ENCODE results near the gene TSR3.

The TSR3 gene

GRCh38 chr16:1398351-1398750 lies 46.7 kb upstream of the TSR3 start:
- Histone ChIP-seq H2BK15ac (ENCODE audit: low read depth, poor library complexity, severe bottlenecking) (no peak overlapping the region), H3K4me1 (ENCODE audit: control insufficient read depth, insufficient read depth, low read depth, low read length) (peaks cover 2% of the 10 kb centered on the region), H2BK12ac (ENCODE audit: low read length in 2 of 2) (no peak overlapping the region), H2AK5ac (ENCODE audit: low read length, severe bottlenecking) (no peak overlapping the region), H3K36me3 (ENCODE audit: control insufficient read depth in 1 of 2, insufficient read depth in 2 of 2, low read depth in 1 of 2, low read length in 2 of 2) (peaks cover 64 to 78% of the 10 kb centered on the region in 2 experiments), H3K27ac (ENCODE audit: low read length, poor library complexity, severe bottlenecking) (no peak overlapping the region), H3K14ac (ENCODE audit: low read length in 2 of 2) (no peak overlapping the region), H3K4me3 (ENCODE audit: insufficient read depth in 1 of 2, low read depth in 1 of 2, low read length in 2 of 2) (no peak overlapping the region), H3K9me3 (ENCODE audit: control insufficient read depth, low read length) (no peaks in the 10 kb centered on the region), H2AFZ (ENCODE audit: low read depth, low read length) (no peak overlapping the region), H2BK5ac (ENCODE audit: low read depth, low read length, poor library complexity, severe bottlenecking) (no peak overlapping the region), H3K4ac (ENCODE audit: low read depth in 1 of 2, low read length in 2 of 2) (no peak overlapping the region), H3K27me3 (ENCODE audit: control insufficient read depth in 1 of 2, insufficient read depth in 1 of 2, low read length in 2 of 2) (no peaks in the 10 kb centered on the region), H4K91ac (ENCODE audit: low read length) (no peak overlapping the region), H3K23ac (ENCODE audit: low read length in 2 of 2) (no peak overlapping the region), H3K4me2 (ENCODE audit: low read length, poor library complexity, severe bottlenecking) (no peak overlapping the region), H2BK120ac (ENCODE audit: low read depth, low read length) (no peak overlapping the region), H4K8ac (ENCODE audit: low read length) (no peak overlapping the region), H3K9ac (ENCODE audit: low read length) (no peak overlapping the region), H3K79me1 (replicated peaks; ENCODE audit: low read length, poor library complexity, severe bottlenecking) (peaks cover 4% of the 10 kb centered on the region), H3K18ac (ENCODE audit: low read depth in 1 of 2, low read length in 2 of 2) (no peak overlapping the region)
- DNase-seq = no peak
- 95% methylated on average over 9 of the region's 9 CpGs for WGBS

GRCh38 chr16:1397779-1398178 lies 46.1 kb upstream of the TSR3 start:
- no peak for DNase-seq
- Histone ChIP-seq H4K91ac (ENCODE audit: low read length) (no peak overlapping the region), H3K36me3 (ENCODE audit: control insufficient read depth in 1 of 2, insufficient read depth in 2 of 2, low read depth in 1 of 2, low read length in 2 of 2) (peaks cover 65 to 78% of the 10 kb centered on the region in 2 experiments), H3K4me2 (ENCODE audit: low read length, poor library complexity, severe bottlenecking) (no peak overlapping the region), H3K9ac (ENCODE audit: low read length) (no peak overlapping the region), H2AK5ac (ENCODE audit: low read length, severe bottlenecking) (no peak overlapping the region), H3K27ac (ENCODE audit: low read length, poor library complexity, severe bottlenecking) (no peak overlapping the region), H3K4me3 (ENCODE audit: insufficient read depth in 1 of 2, low read depth in 1 of 2, low read length in 2 of 2) (no peak overlapping the region), H3K4me1 (ENCODE audit: control insufficient read depth, insufficient read depth, low read depth, low read length) (peaks cover 2% of the 10 kb centered on the region), H3K18ac (ENCODE audit: low read depth in 1 of 2, low read length in 2 of 2) (no peak overlapping the region), H3K14ac (ENCODE audit: low read length in 2 of 2) (no peak overlapping the region), H2BK120ac (ENCODE audit: low read depth, low read length) (no peak overlapping the region), H2BK5ac (ENCODE audit: low read depth, low read length, poor library complexity, severe bottlenecking) (no peak overlapping the region), H3K79me1 (replicated peaks; ENCODE audit: low read length, poor library complexity, severe bottlenecking) (no peaks in the 10 kb centered on the region), H3K23ac (ENCODE audit: low read length in 2 of 2) (no peak overlapping the region), H2AFZ (ENCODE audit: low read depth, low read length) (no peak overlapping the region), H3K27me3 (ENCODE audit: control insufficient read depth in 1 of 2, insufficient read depth in 1 of 2, low read length in 2 of 2) (no peaks in the 10 kb centered on the region), H2BK15ac (ENCODE audit: low read depth, poor library complexity, severe bottlenecking) (no peak overlapping the region), H2BK12ac (ENCODE audit: low read length in 2 of 2) (no peak overlapping the region), H3K9me3 (ENCODE audit: control insufficient read depth, low read length) (no peaks in the 10 kb centered on the region), H3K4ac (ENCODE audit: low read depth in 1 of 2, low read length in 2 of 2) (no peak overlapping the region), H4K8ac (ENCODE audit: low read length) (no peak overlapping the region)
- WGBS = 93% methylated on average over 19 of the region's 21 CpGs

GRCh38 chr16:1395444-1396031 lies 43.9 kb upstream of the TSR3 start:
- 93% methylated on average over 22 of the region's 22 CpGs for WGBS
- Histone ChIP-seq H2AK5ac (ENCODE audit: low read length, severe bottlenecking) (no peak overlapping the region), H2AFZ (ENCODE audit: low read depth, low read length) (no peak overlapping the region), H3K4ac (ENCODE audit: low read depth in 1 of 2, low read length in 2 of 2) (no peak overlapping the region), H3K27ac (ENCODE audit: low read length, poor library complexity, severe bottlenecking) (no peak overlapping the region), H3K9me3 (ENCODE audit: control insufficient read depth, low read length) (no peaks in the 10 kb centered on the region), H3K18ac (ENCODE audit: low read depth in 1 of 2, low read length in 2 of 2) (no peak overlapping the region), H3K4me1 (ENCODE audit: control insufficient read depth, insufficient read depth, low read depth, low read length) (peaks cover 2% of the 10 kb centered on the region), H3K9ac (ENCODE audit: low read length) (no peak overlapping the region), H2BK15ac (ENCODE audit: low read depth, poor library complexity, severe bottlenecking) (no peak overlapping the region), H3K14ac (ENCODE audit: low read length in 2 of 2) (no peak overlapping the region), H4K8ac (ENCODE audit: low read length) (no peak overlapping the region), H2BK120ac (ENCODE audit: low read depth, low read length) (no peak overlapping the region), H3K79me1 (replicated peaks; ENCODE audit: low read length, poor library complexity, severe bottlenecking) (no peaks in the 10 kb centered on the region), H3K4me2 (ENCODE audit: low read length, poor library complexity, severe bottlenecking) (no peak overlapping the region), H2BK5ac (ENCODE audit: low read depth, low read length, poor library complexity, severe bottlenecking) (no peak overlapping the region), H4K91ac (ENCODE audit: low read length) (no peak overlapping the region), H3K23ac (ENCODE audit: low read length in 2 of 2) (no peak overlapping the region), H2BK12ac (ENCODE audit: low read length in 2 of 2) (no peak overlapping the region), H3K27me3 (ENCODE audit: control insufficient read depth in 1 of 2, insufficient read depth in 1 of 2, low read length in 2 of 2) (no peaks in the 10 kb centered on the region), H3K4me3 (ENCODE audit: insufficient read depth in 1 of 2, low read depth in 1 of 2, low read length in 2 of 2) (no peak overlapping the region), H3K36me3 (ENCODE audit: control insufficient read depth in 1 of 2, insufficient read depth in 2 of 2, low read depth in 1 of 2, low read length in 2 of 2) (peaks cover 61% of the 10 kb centered on the region in 2 experiments)
- no peak for DNase-seq

GRCh38 chr16:1394367-1394951 lies 42.8 kb upstream of the TSR3 start:
- Histone ChIP-seq H4K8ac (ENCODE audit: low read length) (no peak overlapping the region), H4K91ac (ENCODE audit: low read length) (no peak overlapping the region)
- 91% methylated on average over 19 of the region's 19 CpGs for WGBS

More at GRCh38 chr16:1394367-1394951, 42.8 kb upstream of the TSR3 start:
- H3K23ac ChIP-seq (ENCODE audit: low read length in 2 of 2) = no peak overlapping the region
- H3K9me3 ChIP-seq (ENCODE audit: control insufficient read depth, low read length) = no peaks in the 10 kb centered on the region
- no peak overlapping the region for H2AFZ ChIP-seq (ENCODE audit: low read depth, low read length)
- H2BK5ac ChIP-seq (ENCODE audit: low read depth, low read length, poor library complexity, severe bottlenecking) = no peak overlapping the region
- no peaks in the 10 kb centered on the region for H3K79me1 ChIP-seq (replicated peaks; ENCODE audit: low read length, poor library complexity, severe bottlenecking)
- no peak overlapping the region for H3K9ac ChIP-seq (ENCODE audit: low read length)
- no peak overlapping the region for H2AK5ac ChIP-seq (ENCODE audit: low read length, severe bottlenecking)
- no peak overlapping the region for H3K4me2 ChIP-seq (ENCODE audit: low read length, poor library complexity, severe bottlenecking)
- no peaks in the 10 kb centered on the region for H3K27me3 ChIP-seq (ENCODE audit: control insufficient read depth in 1 of 2, insufficient read depth in 1 of 2, low read length in 2 of 2)
- peaks cover 62 to 63% of the 10 kb centered on the region in 2 experiments for H3K36me3 ChIP-seq (ENCODE audit: control insufficient read depth in 1 of 2, insufficient read depth in 2 of 2, low read depth in 1 of 2, low read length in 2 of 2)
- no peak overlapping the region for H2BK12ac ChIP-seq (ENCODE audit: low read length in 2 of 2)
- no peak overlapping the region for H2BK15ac ChIP-seq (ENCODE audit: low read depth, poor library complexity, severe bottlenecking)
- H3K4ac ChIP-seq (ENCODE audit: low read depth in 1 of 2, low read length in 2 of 2) = no peak overlapping the region
- H3K4me3 ChIP-seq (ENCODE audit: insufficient read depth in 1 of 2, low read depth in 1 of 2, low read length in 2 of 2) = no peak overlapping the region
- H2BK120ac ChIP-seq (ENCODE audit: low read depth, low read length) = no peak overlapping the region
- no peak overlapping the region for H3K27ac ChIP-seq (ENCODE audit: low read length, poor library complexity, severe bottlenecking)
- no peak overlapping the region for H3K18ac ChIP-seq (ENCODE audit: low read depth in 1 of 2, low read length in 2 of 2)
- no peak for DNase-seq
- H3K14ac ChIP-seq (ENCODE audit: low read length in 2 of 2) = no peak overlapping the region
- H3K4me1 ChIP-seq (ENCODE audit: control insufficient read depth, insufficient read depth, low read depth, low read length) = peaks cover 2% of the 10 kb centered on the region
